Fibroblast of lung (primary cell): ENCODE measurements around the gene DNTT. TPM values are rescaled to one million over a fixed set of nuclear protein-coding genes. Genes with fewer than 3 reads are reported as not detected.

Experiments
- DNase-seq, 2 donors: peaks; one replicate each; pipeline versions ENCODE4 v3.0.0 to v3.0.0-alpha.2; 2010; ENCODE audit warnings: low read depth in 2 of 2
- H2AFZ ChIP-seq: 2 replicates; pipeline ENCODE4 v1.5.1; 2012; ENCODE audit warnings: low read length, control low read depth, inconsistent platforms
- H3K27ac ChIP-seq: 2 replicates; pipeline ENCODE4 v1.5.1; 2011; ENCODE audit warnings: low read length, control low read depth; ENCODE audit not compliant: insufficient read depth
- H3K27me3 ChIP-seq: 2 replicates; pipeline ENCODE4 v1.5.1; 2011; ENCODE audit warnings: mild to moderate bottlenecking, low read length; ENCODE audit not compliant: control insufficient read depth, insufficient read depth
- H3K36me3 ChIP-seq: 2 replicates; pipeline ENCODE4 v1.5.1; 2011; ENCODE audit warnings: low read length; ENCODE audit not compliant: control insufficient read depth, insufficient read depth
- H3K4me1 ChIP-seq: 2 replicates; pipeline ENCODE4 v1.5.1; 2011; ENCODE audit warnings: low read length; ENCODE audit not compliant: control insufficient read depth, insufficient read depth; ENCODE audit errors: extremely low read depth
- H3K4me2 ChIP-seq: 2 replicates; pipeline ENCODE4 v1.5.1; 2011; ENCODE audit warnings: low read length, control low read depth; ENCODE audit not compliant: insufficient read depth; ENCODE audit errors: extremely low read depth
- H3K4me3 ChIP-seq, 4 experiments: fragments of 200-600 bp in 1 of 4; sonication (generic) in 1 of 4; replicated peaks in 1 of 4; 2 replicates each; pipeline ENCODE4 v1.5.1; 2011 to 2016; ENCODE audit warnings: low read length in 4 of 4, low read depth in 3 of 4, mild to moderate bottlenecking in 3 of 4, control low read depth in 2 of 4, inconsistent platforms in 1 of 4, mixed read lengths in 1 of 4; ENCODE audit not compliant: insufficient read depth in 1 of 4; ENCODE audit errors: control extremely low read depth in 1 of 4
- H3K79me2 ChIP-seq: 2 replicates; pipeline ENCODE4 v1.5.1; 2012; ENCODE audit warnings: mild to moderate bottlenecking, low read length, inconsistent platforms; ENCODE audit not compliant: control insufficient read depth, insufficient read depth
- H3K9ac ChIP-seq: 2 replicates; pipeline ENCODE4 v1.5.1; 2011; ENCODE audit warnings: mild to moderate bottlenecking, low read length, control low read depth; ENCODE audit not compliant: insufficient read depth
- H3K9me3 ChIP-seq: 2 replicates; pipeline ENCODE4 v1.5.1; 2012; ENCODE audit warnings: low read depth, low read length; ENCODE audit not compliant: control insufficient read depth, insufficient read depth
- H4K20me1 ChIP-seq: 2 replicates; pipeline ENCODE4 v1.5.1; 2011; ENCODE audit warnings: low read length; ENCODE audit not compliant: control insufficient read depth, insufficient read depth; ENCODE audit errors: extremely low read depth
- CTCF ChIP-seq, 2 donors: IDR thresholded peaks in 1 of 2; conservative IDR thresholded peaks in 1 of 2; 1 replicate in 1 of 2; 2 replicates in 1 of 2; pipeline ENCODE4 v1.5.1; 2011 to 2012; ENCODE audit warnings: low read length in 2 of 2, control low read depth in 1 of 2, inconsistent platforms in 1 of 2, low read depth in 1 of 2, mild to moderate bottlenecking in 1 of 2
- EZH2 ChIP-seq: IDR thresholded peaks from 2 replicates; pipeline ENCODE4 v1.5.1; 2012; ENCODE audit warnings: low read length, control low read depth, mild to moderate bottlenecking; ENCODE audit errors: missing control alignments
- polyA plus RNA-seq, 2 donors: library from polyadenylated mRNA; depleted of rRNA in 1 of 2; stranded (reverse) in 1 of 2; unstranded in 1 of 2; fragments of >200 nt; gene quantifications; 2 replicates each; pipeline ENCODE4 v1.2.1, GENCODE V29; 2011 to 2012; ENCODE audit warnings: missing spikeins in 1 of 2
- total RNA-seq: library from RNA; depleted of rRNA; stranded (reverse); fragments of >200 nt; gene quantifications from 2 replicates; pipeline ENCODE4 v1.2.1, GENCODE V29; 2014

Gene DNTT
- total and polyA plus RNA-seq, 2 donors (not counting 1 experiment from before 2014, with no cell fraction given): not detected

GRCh38 chr10:96267234-96267705, 37.0 kb upstream of the DNTT start:
- H3K4me2 ChIP-seq: no peak overlapping the region
- no peak overlapping the region for H3K9ac ChIP-seq
- no peaks in the 10 kb centered on the region for H4K20me1 ChIP-seq
- no peak overlapping the region for H3K27ac ChIP-seq
- no peak overlapping the region for H3K4me3 ChIP-seq
- H3K4me1 ChIP-seq: no peaks in the 10 kb centered on the region
- DNase-seq: no peak
- no peak overlapping the region for H2AFZ ChIP-seq
- H3K79me2 ChIP-seq: no peaks in the 10 kb centered on the region
- no peaks in the 10 kb centered on the region for H3K9me3 ChIP-seq
- no peak for TF ChIP-seq EZH2
- TF ChIP-seq CTCF (conservative IDR thresholded peaks at IDR 0.05 in 1 of 2, IDR thresholded peaks at IDR 0.05 in 1 of 2; ENCODE audit: low read depth in 1 of 2, low read length in 2 of 2): no peak
- H3K27me3 ChIP-seq: no peaks in the 10 kb centered on the region
- no peaks in the 10 kb centered on the region for H3K36me3 ChIP-seq

- Histone ChIP-seq H3K4me3 (no peak overlapping the region), H3K9ac (no peak overlapping the region), H3K4me2 (no peak overlapping the region), H3K27ac (no peak overlapping the region), H3K79me2 (no peaks in the 10 kb centered on the region), H3K27me3 (no peaks in the 10 kb centered on the region), H3K36me3 (no peaks in the 10 kb centered on the region), H3K9me3 (no peaks in the 10 kb centered on the region), H2AFZ (no peak overlapping the region), H3K4me1 (no peaks in the 10 kb centered on the region), H4K20me1 (no peaks in the 10 kb centered on the region)
- TF ChIP-seq CTCF (conservative IDR thresholded peaks at IDR 0.05 in 1 of 2, IDR thresholded peaks at IDR 0.05 in 1 of 2; ENCODE audit: low read depth in 1 of 2, low read length in 2 of 2) (no peak), EZH2 (no peak)
- no peak for DNase-seq
These were observed 35.8 kb upstream of the DNTT start for GRCh38 chr10:96268341-96268909.

- Histone ChIP-seq H3K9me3 (no peaks in the 10 kb centered on the region), H3K27me3 (no peaks in the 10 kb centered on the region), H3K36me3 (no peaks in the 10 kb centered on the region), H3K4me1 (no peaks in the 10 kb centered on the region), H4K20me1 (no peaks in the 10 kb centered on the region), H3K4me3 (no peak overlapping the region), H3K79me2 (no peaks in the 10 kb centered on the region), H3K9ac (no peak overlapping the region), H3K4me2 (no peak overlapping the region), H2AFZ (no peak overlapping the region), H3K27ac (no peak overlapping the region)
- no peak for TF ChIP-seq EZH2
- TF ChIP-seq CTCF (conservative IDR thresholded peaks at IDR 0.05 in 1 of 2, IDR thresholded peaks at IDR 0.05 in 1 of 2; ENCODE audit: low read depth in 1 of 2, low read length in 2 of 2): no peak
- DNase-seq: no peak
These were observed 34.6 kb upstream of the DNTT start for GRCh38 chr10:96269438-96270300.
